HepG2 (cell line): Measurements from ENCODE around the gene FGGY. TPM values are rescaled to one million over a fixed set of nuclear protein-coding genes. Genes with fewer than 3 reads are reported as not detected.

Experiments
- ATAC-seq: fragments of 200-7000 bp; cut with Tn5 transposase; 3 replicates; pipeline ENCODE4 v1.9.1; 2020; ENCODE audit warnings: mild to moderate bottlenecking, moderate library complexity
- BruUV-seq: library from RNA; stranded (reverse); fragments of 400-500 nt; replicated peaks from 2 replicates; lab custom pipeline; 2021; lab: Mats Ljungman, UMichigan
- CTCF ChIA-PET: fragments of 300-600 bp; formaldehyde crosslinking; extraction: SDS; loops from one replicate; lab custom pipeline; 2021; ENCODE audit warnings: low total read pairs, inconsistent platforms, low intra/inter-chr PET ratio; lab: Yijun Ruan, JAX
- POLR2A ChIA-PET: fragments of 350-600 bp; sonication (Branson Sonifier 250); formaldehyde crosslinking; loops from one replicate; lab custom pipeline; 2020; ENCODE audit warnings: antibody characterized with exemption, inconsistent platforms; lab: Yijun Ruan, JAX
- DNase-seq: peaks from one replicate; pipeline ENCODE4 v3.0.0-alpha.2; 2015; ENCODE audit warnings: low spot score
- FAIRE-seq: peaks from 3 replicates; lab custom pipeline; 2011; peaks lifted over from hg19 to GRCh38; lab: Jason Lieb, UNC
- H2AFZ ChIP-seq: one replicate; pipeline ENCODE4 v1.6.1; 2011; ENCODE audit warnings: low read length, inconsistent platforms
- H3K27ac ChIP-seq: fragments of 300-600 bp; 3 replicates; pipeline ENCODE4 v1.8.0; 2011; ENCODE audit warnings: mixed run types, mild to moderate bottlenecking, mixed read lengths, low read length, inconsistent platforms; ENCODE audit not compliant: insufficient read depth; ENCODE audit errors: extremely low read length
- H3K27me3 ChIP-seq, 2 experiments: fragments of 200-600 bp in 1 of 2; 2 replicates in 1 of 2; 3 replicates in 1 of 2; pipeline versions ENCODE4 v1.6.0 to v1.8.0; 2011; ENCODE audit warnings: low read length in 2 of 2, mild to moderate bottlenecking in 2 of 2, moderate library complexity in 2 of 2, inconsistent platforms in 1 of 2; ENCODE audit not compliant: insufficient read depth in 2 of 2, control insufficient read depth in 1 of 2
- H3K36me3 ChIP-seq, 2 experiments: fragments of 200-600 bp in 1 of 2; replicated peaks in 1 of 2; 2 replicates in 1 of 2; 3 replicates in 1 of 2; pipeline versions ENCODE4 v1.5.1 to v1.8.0; 2011; ENCODE audit warnings: low read length in 2 of 2, inconsistent platforms in 1 of 2; ENCODE audit not compliant: insufficient read depth in 2 of 2, control insufficient read depth in 1 of 2
- H3K4me1 ChIP-seq: 2 replicates; pipeline ENCODE4 v1.5.1; 2012; ENCODE audit warnings: low read length, inconsistent platforms; ENCODE audit not compliant: insufficient read depth
- H3K4me2 ChIP-seq: 2 replicates; pipeline ENCODE4 v1.6.0; 2011; ENCODE audit warnings: low read depth, low read length, inconsistent platforms
- H3K4me3 ChIP-seq, 3 experiments: fragments of 200-600 bp in 1 of 3; sonication (generic), shearing (Covaris generic) in 1 of 3; replicated peaks in 1 of 3; 2 replicates each; pipeline ENCODE4 v1.5.1; 2011 to 2016; ENCODE audit warnings: low read length in 3 of 3, inconsistent platforms in 2 of 3, low read depth in 2 of 3, mild to moderate bottlenecking in 2 of 3, control low read depth in 1 of 3, mixed read lengths in 1 of 3; ENCODE audit not compliant: insufficient read depth in 1 of 3
- H3K79me2 ChIP-seq: one replicate; pipeline ENCODE4 v1.6.1; 2011; ENCODE audit warnings: low read length, inconsistent platforms; ENCODE audit not compliant: insufficient read depth
- H3K9ac ChIP-seq: 2 replicates; pipeline ENCODE4 v1.6.0; 2011; ENCODE audit warnings: mild to moderate bottlenecking, low read depth, low read length, inconsistent platforms; ENCODE audit not compliant: insufficient read depth
- H3K9me3 ChIP-seq: 2 replicates; pipeline ENCODE4 v1.5.1; 2012; ENCODE audit warnings: mild to moderate bottlenecking, low read length
- H4K20me1 ChIP-seq: 2 replicates; pipeline ENCODE4 v1.6.0; 2011; ENCODE audit warnings: inconsistent platforms, mild to moderate bottlenecking, low read length, moderate library complexity; ENCODE audit not compliant: insufficient read depth
- HDAC6 ChIP-seq: fragments of 200-600 bp; sonication (generic); IDR thresholded peaks from 2 replicates; pipeline ENCODE4 v1.7.0; 2017; ENCODE audit warnings: mild to moderate bottlenecking, antibody characterized with exemption, low read length, low read depth
- KDM4B ChIP-seq: sonication (generic); formaldehyde crosslinking; IDR thresholded peaks from 2 replicates; pipeline ENCODE4 v1.4.0; 2020; ENCODE audit warnings: missing genetic modification reagents
- MED13 ChIP-seq: sonication (generic); formaldehyde crosslinking; IDR thresholded peaks from 2 replicates; pipeline ENCODE4 v1.5.0; 2020; ENCODE audit warnings: missing genetic modification reagents
- NR2F2 ChIP-seq: IDR thresholded peaks from 2 replicates; pipeline ENCODE4 v1.6.1; 2012; ENCODE audit warnings: low read depth, inconsistent platforms, borderline replicate concordance
- SUZ12 ChIP-seq: fragments of 150-350 bp; IDR thresholded peaks from 2 replicates; pipeline ENCODE4 v1.6.1; 2014; ENCODE audit warnings: low read depth, low read length
- ZMAT3 ChIP-seq: sonication (generic); formaldehyde crosslinking; conservative IDR thresholded peaks from 2 replicates; pipeline ENCODE4 v1.7.0; 2021; ENCODE audit warnings: missing genetic modification reagents
- ZNF121 ChIP-seq: sonication (generic); formaldehyde crosslinking; IDR thresholded peaks from 2 replicates; pipeline ENCODE4 v1.5.0; 2020; ENCODE audit warnings: mild to moderate bottlenecking, missing genetic modification reagents
- ZNF317 ChIP-seq: sonication (generic); formaldehyde crosslinking; IDR thresholded peaks from 2 replicates; pipeline ENCODE4 v1.5.0; 2020; ENCODE audit warnings: mild to moderate bottlenecking, missing genetic modification reagents
- ZNF724P ChIP-seq: sonication (generic); formaldehyde crosslinking; IDR thresholded peaks from 2 replicates; pipeline ENCODE4 v1.8.0; 2022; ENCODE audit warnings: missing genetic modification reagents, borderline replicate concordance
- ZNF781 ChIP-seq: sonication (generic); formaldehyde crosslinking; IDR thresholded peaks from 2 replicates; pipeline ENCODE4 v1.5.1; 2020; ENCODE audit warnings: borderline replicate concordance, mild to moderate bottlenecking, missing genetic modification reagents; ENCODE audit errors: not compliant biosample characterization
- WGBS: methylation state at CpG from one replicate; pipeline ENCODE4 v1.1.6; 2017; ENCODE audit warnings: low lambda C conversion rate; 5-methylcytosine and 5-hydroxymethylcytosine counted together
- in situ Hi-C: cut with HindIII; loops from 2 replicates; pipeline ENCODE4 v1.10.0; 2017; ENCODE audit warnings: low pct_unique_long_range_greater_than_20kb; ENCODE audit not compliant: extremely low pct_ligation_motif_present
- intact Hi-C: fragments of 100-400 bp; cut with micrococcal nuclease; formaldehyde crosslinking; loops from one replicate; pipeline ENCODE4 v1.10.0; 2022; ENCODE audit not compliant: unreplicated experiment
- polyA plus RNA-seq, 8 experiments: library from polyadenylated mRNA; depleted of rRNA in 3 of 8; stranded (reverse) in 7 of 8; unstranded in 1 of 8; fragments of >200 nt; fragmentation: Illumina TruSeq in 4 of 8; extraction: Trizol in 4 of 8; gene quantifications; 2 replicates each; pipeline versions ENCODE4 v1.2.1 to v1.2.3, GENCODE V29; 2011 to 2016; ENCODE audit warnings: low read depth in 4 of 8, missing spikeins in 1 of 8, mixed read lengths in 1 of 8; ENCODE audit not compliant: insufficient read depth in 1 of 8
- total RNA-seq, 5 experiments: library from RNA; depleted of rRNA; stranded (reverse); fragments of >200 nt; fragmentation: Illumina TruSeq; extraction: Trizol; gene quantifications; 2 replicates each; pipeline ENCODE4 v1.2.3, GENCODE V29; 2016; ENCODE audit warnings: low read depth in 1 of 5
- TF ChIP-seq, protein P1 (sequence below): sonication (generic); formaldehyde crosslinking; IDR thresholded peaks from 2 replicates; pipeline ENCODE4 v1.8.1; 2023; ENCODE audit warnings: mild to moderate bottlenecking, missing genetic modification reagents
- TF ChIP-seq, protein P2 (sequence below): IDR thresholded peaks from 2 replicates; pipeline ENCODE4 v1.6.1; 2016; ENCODE audit warnings: missing biosample characterization, missing genetic modification reagents, low read depth
- TF ChIP-seq, protein P3 (sequence below): sonication (generic); formaldehyde crosslinking; IDR thresholded peaks from 2 replicates; pipeline ENCODE4 v1.4.0; 2020; ENCODE audit warnings: missing genetic modification reagents
- TF ChIP-seq, protein P4 (sequence below): sonication (generic); formaldehyde crosslinking; IDR thresholded peaks from 2 replicates; pipeline ENCODE4 v1.8.0; 2022; ENCODE audit warnings: low read depth, missing genetic modification reagents

FGGY gene
- total and polyA plus RNA-seq, 2 of the 13 experiments (the other 11 are each of a cell fraction or from before 2014, with no cell fraction given) = 15.7 to 27.5 TPM

DNA sequence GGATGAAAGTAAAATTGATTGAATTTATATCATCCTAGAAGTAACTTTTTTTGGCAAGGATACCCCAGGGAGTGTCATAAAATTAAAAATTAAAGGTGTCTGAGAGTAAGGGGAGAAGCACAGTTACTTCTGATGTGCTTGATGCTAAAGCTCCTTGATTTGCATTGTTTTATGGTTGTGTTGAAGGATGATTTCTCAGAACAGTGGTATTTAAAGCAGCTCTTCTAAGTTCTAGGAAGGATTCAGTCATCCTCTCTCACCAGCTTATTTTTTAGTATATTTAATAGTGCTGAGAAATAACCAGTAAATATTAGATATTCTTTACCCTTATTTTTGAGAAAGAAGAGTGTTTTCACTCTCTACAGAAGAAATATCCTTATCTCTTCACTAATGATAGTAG is 93.0 kb downstream of the FGGY start (continued):
- TF ChIP-seq, protein P1, sequence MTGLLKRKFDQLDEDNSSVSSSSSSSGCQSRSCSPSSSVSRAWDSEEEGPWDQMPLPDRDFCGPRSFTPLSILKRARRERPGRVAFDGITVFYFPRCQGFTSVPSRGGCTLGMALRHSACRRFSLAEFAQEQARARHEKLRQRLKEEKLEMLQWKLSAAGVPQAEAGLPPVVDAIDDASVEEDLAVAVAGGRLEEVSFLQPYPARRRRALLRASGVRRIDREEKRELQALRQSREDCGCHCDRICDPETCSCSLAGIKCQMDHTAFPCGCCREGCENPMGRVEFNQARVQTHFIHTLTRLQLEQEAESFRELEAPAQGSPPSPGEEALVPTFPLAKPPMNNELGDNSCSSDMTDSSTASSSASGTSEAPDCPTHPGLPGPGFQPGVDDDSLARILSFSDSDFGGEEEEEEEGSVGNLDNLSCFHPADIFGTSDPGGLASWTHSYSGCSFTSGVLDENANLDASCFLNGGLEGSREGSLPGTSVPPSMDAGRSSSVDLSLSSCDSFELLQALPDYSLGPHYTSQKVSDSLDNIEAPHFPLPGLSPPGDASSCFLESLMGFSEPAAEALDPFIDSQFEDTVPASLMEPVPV (CRISPR knock-in tag) = no peak
- TF ChIP-seq, protein P2, sequence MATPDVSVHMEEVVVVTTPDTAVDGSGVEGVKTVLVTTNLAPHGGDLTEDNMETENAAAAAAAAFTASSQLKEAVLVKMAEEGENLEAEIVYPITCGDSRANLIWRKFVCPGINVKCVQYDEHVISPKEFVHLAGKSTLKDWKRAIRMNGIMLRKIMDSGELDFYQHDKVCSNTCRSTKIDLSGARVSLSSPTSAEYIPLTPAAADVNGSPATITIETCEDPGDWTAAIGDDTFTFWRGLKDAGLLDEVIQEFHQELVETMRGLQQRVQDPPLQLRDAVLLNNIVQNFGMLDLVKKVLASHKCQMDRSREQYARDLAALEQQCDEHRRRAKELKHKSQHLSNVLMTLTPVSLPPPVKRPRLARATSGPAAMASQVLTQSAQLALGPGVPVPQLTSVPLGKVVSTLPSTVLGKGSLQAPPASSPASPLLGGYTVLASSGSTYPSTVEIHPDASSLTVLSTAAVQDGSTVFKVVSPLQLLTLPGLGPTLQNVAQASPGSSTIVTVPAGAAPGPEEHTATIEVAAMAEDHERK = no peak
- no peak for TF ChIP-seq NR2F2

DNA sequence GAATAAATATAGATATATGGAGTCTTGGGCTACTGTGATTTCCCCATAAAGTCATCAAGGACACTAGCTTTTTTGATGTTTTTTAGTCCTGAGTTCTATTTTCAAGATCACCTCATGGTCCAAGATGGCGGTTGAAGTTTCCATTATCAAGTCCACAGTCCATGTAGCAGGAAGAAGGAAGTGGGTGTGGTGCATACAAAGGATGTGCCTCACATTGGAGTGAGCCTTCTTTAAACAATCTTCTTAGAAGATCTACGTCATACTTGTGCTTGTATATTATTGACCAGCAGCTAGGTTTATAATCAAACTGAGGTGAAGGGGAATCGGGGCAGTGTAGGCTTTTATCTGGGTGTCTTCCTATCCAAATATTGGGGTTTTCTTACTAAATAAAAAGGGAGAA is 93.4 kb downstream of the FGGY start:
- WGBS = 95% methylated on average over 3 of the region's 3 CpGs
- H3K4me2 ChIP-seq = no peak overlapping the region
- H3K4me1 ChIP-seq = peaks cover 24% of the 10 kb centered on the region
- H3K27ac ChIP-seq = no peak overlapping the region
- DNase-seq = no peak
- TF ChIP-seq HDAC6 (no peak), ZMAT3 (CRISPR knock-in tag) (no peak), SUZ12 (no peak), MED13 (CRISPR knock-in tag) (no peak), ZNF317 (CRISPR knock-in tag) (no peak), KDM4B (no peak), ZNF121 (no peak), ZNF724P (CRISPR knock-in tag) (no peak), ZNF781 (no peak)
- TF ChIP-seq, protein P3, sequence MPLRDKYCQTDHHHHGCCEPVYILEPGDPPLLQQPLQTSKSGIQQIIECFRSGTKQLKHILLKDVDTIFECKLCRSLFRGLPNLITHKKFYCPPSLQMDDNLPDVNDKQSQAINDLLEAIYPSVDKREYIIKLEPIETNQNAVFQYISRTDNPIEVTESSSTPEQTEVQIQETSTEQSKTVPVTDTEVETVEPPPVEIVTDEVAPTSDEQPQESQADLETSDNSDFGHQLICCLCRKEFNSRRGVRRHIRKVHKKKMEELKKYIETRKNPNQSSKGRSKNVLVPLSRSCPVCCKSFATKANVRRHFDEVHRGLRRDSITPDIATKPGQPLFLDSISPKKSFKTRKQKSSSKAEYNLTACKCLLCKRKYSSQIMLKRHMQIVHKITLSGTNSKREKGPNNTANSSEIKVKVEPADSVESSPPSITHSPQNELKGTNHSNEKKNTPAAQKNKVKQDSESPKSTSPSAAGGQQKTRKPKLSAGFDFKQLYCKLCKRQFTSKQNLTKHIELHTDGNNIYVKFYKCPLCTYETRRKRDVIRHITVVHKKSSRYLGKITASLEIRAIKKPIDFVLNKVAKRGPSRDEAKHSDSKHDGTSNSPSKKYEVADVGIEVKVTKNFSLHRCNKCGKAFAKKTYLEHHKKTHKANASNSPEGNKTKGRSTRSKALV (CRISPR knock-in tag) = no peak
- TF ChIP-seq, protein P4, sequence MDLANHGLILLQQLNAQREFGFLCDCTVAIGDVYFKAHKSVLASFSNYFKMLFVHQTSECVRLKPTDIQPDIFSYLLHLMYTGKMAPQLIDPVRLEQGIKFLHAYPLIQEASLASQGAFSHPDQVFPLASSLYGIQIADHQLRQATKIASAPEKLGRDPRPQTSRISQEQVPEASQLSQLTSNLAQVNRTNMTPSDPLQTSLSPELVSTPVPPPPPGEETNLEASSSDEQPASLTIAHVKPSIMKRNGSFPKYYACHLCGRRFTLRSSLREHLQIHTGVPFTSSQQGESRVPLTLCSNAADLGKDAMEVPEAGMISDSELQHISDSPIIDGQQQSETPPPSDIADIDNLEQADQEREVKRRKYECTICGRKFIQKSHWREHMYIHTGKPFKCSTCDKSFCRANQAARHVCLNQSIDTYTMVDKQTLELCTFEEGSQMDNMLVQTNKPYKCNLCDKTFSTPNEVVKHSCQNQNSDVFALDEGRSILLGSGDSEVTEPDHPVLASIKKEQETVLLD = no peak
- no peak overlapping the region for H2AFZ ChIP-seq
- intact Hi-C loops = no loop called here
- no peaks in the 10 kb centered on the region for H4K20me1 ChIP-seq
- H3K79me2 ChIP-seq = no peaks in the 10 kb centered on the region
- in situ Hi-C loops = no loop called here
- no peak for ATAC-seq
- no peak for FAIRE-seq
- ChIA-PET CTCF (no interaction called here), POLR2A (no interaction called here)
- H3K9ac ChIP-seq = no peak overlapping the region
- no peaks in the 10 kb centered on the region for H3K27me3 ChIP-seq
- no TSS peak for BruUV-seq
- no peaks in the 10 kb centered on the region for H3K36me3 ChIP-seq
- no peak overlapping the region for H3K4me3 ChIP-seq
- no peaks in the 10 kb centered on the region for H3K9me3 ChIP-seq
